ENCODE measurements around the gene VASP.

The VASP gene

DNA sequence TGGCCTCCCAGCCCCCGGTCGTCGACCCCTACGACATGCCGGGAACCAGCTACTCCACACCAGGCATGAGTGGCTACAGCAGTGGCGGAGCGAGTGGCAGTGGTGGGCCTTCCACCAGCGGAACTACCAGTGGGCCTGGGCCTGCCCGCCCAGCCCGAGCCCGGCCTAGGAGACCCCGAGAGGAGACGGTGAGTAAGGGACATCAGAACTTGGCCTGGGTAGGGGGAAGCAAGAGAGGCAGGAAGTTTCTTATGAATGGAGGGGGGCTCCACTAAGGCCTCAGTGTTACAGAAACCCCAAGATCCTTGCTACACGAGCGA is 36.6 kb upstream of the VASP start:
- Mint-ChIP-seq H3K36me3 (ENCODE audit: low read depth) (peaks cover 33% of the 10 kb centered on the region), H3K27me3 (peaks cover 18% of the 10 kb centered on the region), H3K9me3 (no peaks in the 10 kb centered on the region), H3K4me3 (peak overlapping the region; percentile 86), H3K27ac (no peak overlapping the region), H3K4me1 (ENCODE audit: low read depth) (peaks cover 56% of the 10 kb centered on the region)
- no peak for DNase-seq

DNA sequence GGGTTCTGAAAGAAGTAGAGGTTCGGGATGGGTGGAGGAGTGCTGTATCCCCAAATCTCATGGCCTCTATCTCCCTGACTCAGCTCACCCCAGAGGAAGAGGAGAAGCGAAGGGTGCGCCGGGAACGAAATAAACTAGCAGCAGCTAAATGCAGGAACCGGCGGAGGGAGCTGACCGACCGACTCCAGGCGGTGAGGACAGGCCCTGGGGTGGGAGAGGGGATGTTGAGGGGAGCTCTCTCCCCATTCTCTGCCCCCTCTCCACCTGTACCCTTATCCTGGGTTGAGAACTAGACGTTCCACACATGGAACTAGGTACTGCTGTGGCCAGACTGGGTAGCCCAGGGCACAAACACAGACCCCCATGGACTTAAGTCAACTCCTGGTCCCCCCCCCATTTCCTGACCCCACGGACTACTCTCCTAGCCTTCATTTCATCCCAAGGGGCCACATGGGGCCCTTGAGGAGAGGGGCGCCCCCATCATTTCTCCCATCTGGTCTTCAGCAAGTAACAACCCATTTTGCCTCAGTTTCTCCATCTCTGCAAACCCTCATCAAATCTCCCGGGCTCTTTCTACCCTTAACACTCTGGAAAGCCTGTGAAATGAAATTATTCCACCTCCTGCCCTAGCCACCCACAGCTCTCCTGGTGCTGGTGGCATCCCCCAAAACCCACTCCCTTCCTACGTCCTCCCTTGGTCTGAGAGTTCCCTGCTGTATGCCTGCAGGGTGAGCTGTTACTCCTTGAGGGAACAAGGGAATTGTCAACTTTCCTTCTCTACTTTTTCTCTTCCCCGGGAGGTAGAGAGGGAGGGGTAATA is 36.0 kb upstream of the VASP start:
- Mint-ChIP-seq H3K9me3 (no peaks in the 10 kb centered on the region), H3K36me3 (ENCODE audit: low read depth) (peaks cover 33% of the 10 kb centered on the region), H3K4me1 (ENCODE audit: low read depth) (peaks cover 59% of the 10 kb centered on the region), H3K4me3 (peak overlapping the region; percentile 86), H3K27me3 (peaks cover 18% of the 10 kb centered on the region), H3K27ac (no peak overlapping the region)
- no peak for DNase-seq

DNA sequence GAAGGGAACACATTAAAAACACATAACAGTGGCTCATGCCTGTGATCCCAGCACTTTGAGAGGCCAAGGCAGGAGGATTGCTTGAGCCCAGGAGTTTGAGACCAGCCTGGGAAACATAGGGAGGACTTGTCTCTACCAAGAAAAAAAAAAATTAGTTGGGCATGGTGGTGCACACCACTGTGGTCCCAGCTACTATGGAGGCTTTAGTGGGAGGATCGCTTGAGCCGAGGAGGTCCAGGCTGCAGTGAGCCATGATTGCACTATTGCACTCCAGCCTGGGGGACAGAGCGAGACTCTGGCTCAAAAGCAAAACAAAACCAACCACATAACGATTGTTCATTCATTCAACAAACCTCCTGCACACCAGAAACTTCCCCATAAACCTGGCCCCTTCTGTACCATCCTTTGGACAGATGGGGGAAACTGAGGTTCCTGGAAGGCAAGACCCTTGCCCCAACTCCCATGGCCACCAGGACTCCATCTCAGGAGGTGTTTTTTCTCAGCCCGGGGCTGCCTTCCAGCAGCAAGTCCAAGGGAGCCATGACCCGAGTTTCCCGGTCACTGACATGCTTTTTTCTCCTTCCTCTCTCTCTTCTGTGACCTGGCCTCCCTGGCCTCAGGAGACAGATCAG is 35.2 kb upstream of the VASP start:
- DNase-seq, result no peak
- H3K27me3 Mint-ChIP-seq, result peaks cover 18% of the 10 kb centered on the region
- H3K4me1 Mint-ChIP-seq (ENCODE audit: low read depth), result peaks cover 63% of the 10 kb centered on the region
- no peaks in the 10 kb centered on the region for H3K9me3 Mint-ChIP-seq
- H3K27ac Mint-ChIP-seq, result no peak overlapping the region
- H3K4me3 Mint-ChIP-seq, result no peak overlapping the region
- peaks cover 33% of the 10 kb centered on the region for H3K36me3 Mint-ChIP-seq (ENCODE audit: low read depth)

DNA sequence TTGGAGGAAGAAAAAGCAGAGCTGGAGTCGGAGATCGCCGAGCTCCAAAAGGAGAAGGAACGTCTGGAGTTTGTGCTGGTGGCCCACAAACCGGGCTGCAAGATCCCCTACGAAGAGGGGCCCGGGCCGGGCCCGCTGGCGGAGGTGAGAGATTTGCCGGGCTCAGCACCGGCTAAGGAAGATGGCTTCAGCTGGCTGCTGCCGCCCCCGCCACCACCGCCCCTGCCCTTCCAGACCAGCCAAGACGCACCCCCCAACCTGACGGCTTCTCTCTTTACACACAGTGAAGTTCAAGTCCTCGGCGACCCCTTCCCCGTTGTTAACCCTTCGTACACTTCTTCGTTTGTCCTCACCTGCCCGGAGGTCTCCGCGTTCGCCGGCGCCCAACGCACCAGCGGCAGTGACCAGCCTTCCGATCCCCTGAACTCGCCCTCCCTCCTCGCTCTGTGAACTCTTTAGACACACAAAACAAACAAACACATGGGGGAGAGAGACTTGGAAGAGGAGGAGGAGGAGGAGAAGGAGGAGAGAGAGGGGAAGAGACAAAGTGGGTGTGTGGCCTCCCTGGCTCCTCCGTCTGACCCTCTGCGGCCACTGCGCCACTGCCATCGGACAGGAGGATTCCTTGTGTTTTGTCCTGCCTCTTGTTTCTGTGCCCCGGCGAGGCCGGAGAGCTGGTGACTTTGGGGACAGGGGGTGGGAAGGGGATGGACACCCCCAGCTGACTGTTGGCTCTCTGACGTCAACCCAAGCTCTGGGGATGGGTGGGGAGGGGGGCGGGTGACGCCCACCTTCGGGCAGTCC is 34.5 kb upstream of the VASP start:
- H3K27ac Mint-ChIP-seq, result no peak overlapping the region
- H3K9me3 Mint-ChIP-seq, result no peaks in the 10 kb centered on the region
- H3K27me3 Mint-ChIP-seq, result peaks cover 18% of the 10 kb centered on the region
- H3K36me3 Mint-ChIP-seq (ENCODE audit: low read depth), result peaks cover 33% of the 10 kb centered on the region
- peaks cover 65% of the 10 kb centered on the region for H3K4me1 Mint-ChIP-seq (ENCODE audit: low read depth)
- no peak for DNase-seq
- no peak overlapping the region for H3K4me3 Mint-ChIP-seq

DNA sequence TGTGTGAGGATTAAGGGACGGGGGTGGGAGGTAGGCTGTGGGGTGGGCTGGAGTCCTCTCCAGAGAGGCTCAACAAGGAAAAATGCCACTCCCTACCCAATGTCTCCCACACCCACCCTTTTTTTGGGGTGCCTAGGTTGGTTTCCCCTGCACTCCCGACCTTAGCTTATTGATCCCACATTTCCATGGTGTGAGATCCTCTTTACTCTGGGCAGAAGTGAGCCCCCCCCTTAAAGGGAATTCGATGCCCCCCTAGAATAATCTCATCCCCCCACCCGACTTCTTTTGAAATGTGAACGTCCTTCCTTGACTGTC is 34.0 kb upstream of the VASP start:
- no peak overlapping the region for H3K4me3 Mint-ChIP-seq
- peaks cover 65% of the 10 kb centered on the region for H3K4me1 Mint-ChIP-seq (ENCODE audit: low read depth)
- H3K27me3 Mint-ChIP-seq, result peaks cover 18% of the 10 kb centered on the region
- no peaks in the 10 kb centered on the region for H3K9me3 Mint-ChIP-seq
- DNase-seq, result no peak
- H3K27ac Mint-ChIP-seq, result no peak overlapping the region
- peaks cover 30% of the 10 kb centered on the region for H3K36me3 Mint-ChIP-seq (ENCODE audit: low read depth)

DNA sequence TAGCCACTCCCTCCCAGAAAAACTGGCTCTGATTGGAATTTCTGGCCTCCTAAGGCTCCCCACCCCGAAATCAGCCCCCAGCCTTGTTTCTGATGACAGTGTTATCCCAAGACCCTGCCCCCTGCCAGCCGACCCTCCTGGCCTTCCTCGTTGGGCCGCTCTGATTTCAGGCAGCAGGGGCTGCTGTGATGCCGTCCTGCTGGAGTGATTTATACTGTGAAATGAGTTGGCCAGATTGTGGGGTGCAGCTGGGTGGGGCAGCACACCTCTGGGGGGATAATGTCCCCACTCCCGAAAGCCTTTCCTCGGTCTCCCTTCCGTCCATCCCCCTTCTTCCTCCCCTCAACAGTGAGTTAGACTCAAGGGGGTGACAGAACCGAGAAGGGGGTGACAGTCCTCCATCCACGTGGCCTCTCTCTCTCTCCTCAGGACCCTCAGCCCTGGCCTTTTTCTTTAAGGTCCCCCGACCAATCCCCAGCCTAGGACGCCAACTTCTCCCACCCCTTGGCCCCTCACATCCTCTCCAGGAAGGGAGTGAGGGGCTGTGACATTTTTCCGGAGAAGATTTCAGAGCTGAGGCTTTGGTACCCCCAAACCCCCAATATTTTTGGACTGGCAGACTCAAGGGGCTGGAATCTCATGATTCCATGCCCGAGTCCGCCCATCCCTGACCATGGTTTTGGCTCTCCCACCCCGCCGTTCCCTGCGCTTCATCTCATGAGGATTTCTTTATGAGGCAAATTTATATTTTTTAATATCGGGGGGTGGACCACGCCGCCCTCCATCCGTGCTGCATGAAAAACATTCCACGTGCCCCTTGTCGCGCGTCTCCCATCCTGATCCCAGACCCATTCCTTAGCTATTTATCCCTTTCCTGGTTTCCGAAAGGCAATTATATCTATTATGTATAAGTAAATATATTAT is 33.3 kb upstream of the VASP start:
- DNase-seq, result no peak

DNA sequence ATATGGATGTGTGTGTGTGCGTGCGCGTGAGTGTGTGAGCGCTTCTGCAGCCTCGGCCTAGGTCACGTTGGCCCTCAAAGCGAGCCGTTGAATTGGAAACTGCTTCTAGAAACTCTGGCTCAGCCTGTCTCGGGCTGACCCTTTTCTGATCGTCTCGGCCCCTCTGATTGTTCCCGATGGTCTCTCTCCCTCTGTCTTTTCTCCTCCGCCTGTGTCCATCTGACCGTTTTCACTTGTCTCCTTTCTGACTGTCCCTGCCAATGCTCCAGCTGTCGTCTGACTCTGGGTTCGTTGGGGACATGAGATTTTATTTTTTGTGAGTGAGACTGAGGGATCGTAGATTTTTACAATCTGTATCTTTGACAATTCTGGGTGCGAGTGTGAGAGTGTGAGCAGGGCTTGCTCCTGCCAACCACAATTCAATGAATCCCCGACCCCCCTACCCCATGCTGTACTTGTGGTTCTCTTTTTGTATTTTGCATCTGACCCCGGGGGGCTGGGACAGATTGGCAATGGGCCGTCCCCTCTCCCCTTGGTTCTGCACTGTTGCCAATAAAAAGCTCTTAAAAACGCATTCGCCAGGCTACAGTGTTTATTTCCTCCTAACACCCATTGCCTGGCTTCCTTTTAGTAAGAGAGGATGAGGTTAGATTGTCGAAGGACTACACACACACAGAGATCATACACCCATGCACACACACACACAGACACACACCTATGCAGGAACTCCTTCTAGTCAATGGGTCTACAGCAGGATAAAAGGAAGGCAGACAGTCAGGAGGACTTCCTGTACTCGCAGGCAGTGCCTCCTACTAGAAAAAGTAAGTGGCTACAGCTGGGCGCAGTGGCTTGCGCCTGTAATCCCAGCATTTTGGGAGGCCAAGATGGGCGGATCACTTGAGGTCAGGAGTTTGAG is 32.4 kb upstream of the VASP start:
- Mint-ChIP-seq H3K4me3 (no peak overlapping the region), H3K36me3 (ENCODE audit: low read depth) (peaks cover 29% of the 10 kb centered on the region), H3K27me3 (peaks cover 18% of the 10 kb centered on the region), H3K4me1 (ENCODE audit: low read depth) (peaks cover 67% of the 10 kb centered on the region), H3K27ac (no peak overlapping the region), H3K9me3 (no peaks in the 10 kb centered on the region)
- no peak for DNase-seq

More for the DNA sequence above, 33.3 kb upstream of the VASP start:
- Mint-ChIP-seq H3K27ac (peak overlapping the region; percentile 31), H3K36me3 (ENCODE audit: low read depth) (peaks cover 29% of the 10 kb centered on the region), H3K27me3 (peaks cover 18% of the 10 kb centered on the region), H3K4me3 (no peak overlapping the region), H3K4me1 (ENCODE audit: low read depth) (peaks cover 67% of the 10 kb centered on the region), H3K9me3 (no peaks in the 10 kb centered on the region)

DNA sequence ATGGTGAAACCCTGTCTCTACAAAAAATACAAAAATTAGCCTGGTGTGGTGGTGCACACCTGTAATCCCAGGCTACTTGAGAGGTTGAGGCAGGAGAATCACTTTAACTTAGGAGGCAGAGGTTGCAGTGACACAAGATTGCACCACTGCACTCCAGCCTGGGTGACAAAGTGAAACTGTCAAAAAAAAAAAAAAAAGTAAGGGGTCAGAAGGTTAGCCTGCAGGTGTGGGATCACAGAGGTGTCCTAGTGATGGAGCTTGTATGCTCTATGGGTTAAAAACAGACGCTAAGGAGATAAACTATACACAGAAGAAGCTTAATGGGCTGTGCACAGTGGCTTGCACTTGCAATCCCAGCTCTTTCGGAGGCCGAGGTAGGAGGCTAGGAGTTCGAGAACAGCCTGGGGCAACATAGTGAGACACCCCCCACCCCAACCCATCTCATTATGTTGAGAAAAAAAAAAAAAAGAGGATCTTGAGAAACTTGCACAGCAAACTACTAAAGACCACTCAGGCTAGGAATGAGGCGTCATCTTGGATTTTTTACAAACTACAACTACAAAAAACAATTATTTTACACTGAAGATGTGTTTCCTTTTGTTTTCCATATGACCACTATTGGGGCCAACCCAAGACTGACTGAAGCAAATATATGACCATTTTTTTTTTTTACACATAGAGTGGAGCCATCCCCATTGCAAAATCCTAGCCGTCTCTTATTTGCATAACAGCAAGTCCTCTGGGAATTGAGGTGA is 31.6 kb upstream of the VASP start:
- no peak overlapping the region for H3K4me3 Mint-ChIP-seq
- peaks cover 25% of the 10 kb centered on the region for H3K36me3 Mint-ChIP-seq (ENCODE audit: low read depth)
- peaks cover 18% of the 10 kb centered on the region for H3K27me3 Mint-ChIP-seq
- H3K27ac Mint-ChIP-seq, result peak overlapping the region; percentile 51
- no peak for DNase-seq
- no peaks in the 10 kb centered on the region for H3K9me3 Mint-ChIP-seq
- H3K4me1 Mint-ChIP-seq (ENCODE audit: low read depth), result peaks cover 61% of the 10 kb centered on the region

DNA sequence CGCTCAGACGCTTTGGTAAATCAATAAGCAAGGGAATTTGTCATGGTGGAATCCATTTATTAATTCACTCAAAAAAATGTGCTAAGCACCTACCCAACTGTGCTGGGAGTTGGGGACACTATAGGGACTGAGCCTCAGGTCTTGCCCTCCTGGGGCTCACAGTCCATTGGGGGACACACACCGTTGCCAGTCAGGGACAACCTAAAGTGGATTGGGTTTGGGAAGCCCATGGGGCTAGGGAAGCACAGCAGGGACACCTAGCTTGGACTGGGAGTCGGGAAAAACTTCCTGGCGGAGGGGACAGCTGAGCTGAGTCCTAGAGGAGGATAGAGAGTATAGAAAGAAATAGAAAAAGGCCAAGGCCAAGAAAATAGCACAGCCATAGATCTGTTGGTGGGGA is 31.0 kb upstream of the VASP start:
- Mint-ChIP-seq H3K27ac (peak overlapping the region; percentile 51), H3K4me1 (ENCODE audit: low read depth) (peaks cover 55% of the 10 kb centered on the region), H3K27me3 (peaks cover 18% of the 10 kb centered on the region), H3K9me3 (no peaks in the 10 kb centered on the region), H3K4me3 (no peak overlapping the region), H3K36me3 (ENCODE audit: low read depth) (peaks cover 20% of the 10 kb centered on the region)
- no peak for DNase-seq

DNA sequence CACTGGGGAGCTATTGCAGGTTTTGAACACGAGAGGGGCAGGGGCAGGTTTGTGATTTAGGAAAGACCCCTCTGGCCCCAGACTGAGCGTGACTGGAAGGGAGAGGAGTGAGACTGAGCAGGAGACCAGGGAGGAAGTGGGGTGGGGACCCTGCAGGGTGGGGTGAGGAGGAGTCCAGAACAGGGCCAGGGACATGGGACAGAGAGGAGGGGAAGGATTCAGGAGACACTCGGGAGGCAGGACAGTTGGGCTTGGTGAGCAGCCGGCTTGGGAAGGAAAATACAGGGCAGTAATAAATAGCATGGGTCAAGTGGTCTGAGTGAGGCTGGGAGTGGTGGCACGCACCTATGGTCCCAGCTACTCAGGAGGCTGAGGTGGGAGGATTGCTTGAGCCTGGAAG is 30.1 kb upstream of the VASP start:
- Mint-ChIP-seq H3K36me3 (ENCODE audit: low read depth) (peaks cover 12% of the 10 kb centered on the region), H3K27me3 (peaks cover 9% of the 10 kb centered on the region), H3K27ac (peak overlapping the region; percentile 74), H3K4me1 (ENCODE audit: low read depth) (peaks cover 48% of the 10 kb centered on the region), H3K9me3 (no peaks in the 10 kb centered on the region), H3K4me3 (no peak overlapping the region)
- DNase-seq, result no peak

DNA sequence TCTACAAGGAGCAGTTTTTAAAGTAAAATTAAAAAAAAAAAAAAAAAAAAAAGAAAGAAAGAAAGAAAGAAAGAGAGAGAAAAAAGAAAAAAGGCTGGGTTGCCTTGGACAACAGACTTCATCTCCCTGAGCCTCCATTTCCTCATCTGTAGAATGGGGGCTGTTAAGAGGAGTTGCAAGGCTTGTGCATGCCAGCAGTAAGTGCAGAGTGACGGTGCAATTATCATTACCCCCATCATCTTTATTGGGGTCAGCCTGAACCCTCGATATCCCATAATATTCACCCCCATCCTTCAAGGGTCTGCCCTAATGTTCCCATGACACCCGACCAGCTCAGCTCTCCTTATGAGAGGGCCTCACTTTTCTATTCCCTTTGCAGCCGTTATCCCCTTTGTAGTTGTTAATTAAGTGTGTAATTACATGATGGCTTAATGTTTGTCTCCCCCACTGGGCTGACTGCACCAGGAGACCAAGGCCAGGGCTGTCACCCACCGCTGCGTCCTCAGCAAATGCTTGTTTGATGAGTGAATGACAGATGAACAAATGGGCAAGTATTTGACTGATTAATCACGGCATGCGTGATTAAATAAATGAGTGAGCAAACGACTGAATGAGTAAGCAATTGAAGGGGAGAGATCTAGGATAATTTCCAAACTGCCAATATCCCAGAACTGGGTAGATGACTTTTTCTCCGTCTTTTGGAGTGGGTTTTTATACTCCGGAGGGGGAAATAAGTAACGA is 29.4 kb upstream of the VASP start:
- peaks cover 43% of the 10 kb centered on the region for H3K4me1 Mint-ChIP-seq (ENCODE audit: low read depth)
- DNase-seq, result peak; percentile 58
- peaks cover 7% of the 10 kb centered on the region for H3K36me3 Mint-ChIP-seq (ENCODE audit: low read depth)
- H3K27me3 Mint-ChIP-seq, result peaks cover 5% of the 10 kb centered on the region
- H3K4me3 Mint-ChIP-seq, result peak overlapping the region; percentile 72
- H3K9me3 Mint-ChIP-seq, result no peaks in the 10 kb centered on the region
- peak overlapping the region; percentile 99 for H3K27ac Mint-ChIP-seq

DNA sequence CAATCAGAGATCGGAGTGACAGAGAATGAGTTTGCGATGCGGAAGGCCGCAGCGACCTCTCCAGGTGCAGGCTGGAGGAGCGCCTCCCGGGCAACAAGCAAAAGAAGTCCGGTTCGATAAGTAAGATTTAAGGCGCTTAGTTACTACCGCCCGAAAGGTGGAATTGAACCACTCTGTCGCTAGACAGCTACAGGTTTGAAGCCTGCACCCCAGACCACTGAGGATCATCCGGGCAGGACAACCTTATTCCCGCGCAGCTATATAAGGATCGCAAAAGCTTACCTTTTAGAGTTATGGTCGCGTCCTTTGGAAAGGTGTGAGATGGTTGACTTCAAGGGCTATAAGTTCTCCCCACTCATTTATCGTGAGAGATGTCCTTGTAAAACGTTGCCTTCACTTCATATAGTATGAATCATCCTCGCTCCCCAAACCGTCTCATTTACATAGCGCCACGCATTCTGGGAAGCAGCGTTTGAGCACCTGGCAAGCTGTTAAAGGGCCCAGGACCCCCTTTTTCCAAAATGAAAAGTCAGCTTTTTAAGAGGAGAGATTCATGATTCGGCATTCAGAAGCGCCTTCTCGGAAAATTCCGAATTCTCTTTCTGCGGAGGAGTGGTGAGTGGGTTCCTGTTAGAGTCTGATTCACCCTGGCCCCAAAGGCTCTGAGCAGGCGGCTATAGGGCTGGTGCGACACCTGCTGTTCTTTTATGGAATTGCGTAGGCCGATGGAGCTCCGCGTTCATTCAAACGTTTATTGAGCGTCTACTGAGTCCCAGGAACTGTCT is 28.6 kb upstream of the VASP start:
- Mint-ChIP-seq H3K9me3 (no peaks in the 10 kb centered on the region), H3K4me1 (ENCODE audit: low read depth) (peaks cover 41% of the 10 kb centered on the region), H3K4me3 (peak overlapping the region; percentile 72), H3K36me3 (ENCODE audit: low read depth) (peaks cover 3% of the 10 kb centered on the region), H3K27me3 (peaks cover 2% of the 10 kb centered on the region), H3K27ac (peak overlapping the region; percentile 99)
- DNase-seq, result peak; percentile 94

All from activated T-cell treated with anti-CD3 and anti-CD28 coated beads, Interleukin-2, amount 50 U/mL, for 24 hours (primary cell).